Lower leg skin (tissue), 3 donors: ENCODE results near the gene GABRR3.

ENCODE experiments used
- CTCF ChIP-seq, 3 donors: fragments of 450-650 bp; IDR thresholded peaks; one replicate each; pipeline ENCODE4 v1.5.1; 2016; ENCODE audit warnings: antibody characterized with exemption in 3 of 3, mild to moderate bottlenecking in 3 of 3, moderate library complexity in 2 of 3
- POLR2A ChIP-seq, 2 donors: fragments of 450-650 bp; IDR thresholded peaks; one replicate each; pipeline ENCODE4 v1.6.1; 2016 to 2017; ENCODE audit warnings: antibody characterized with exemption in 2 of 2, mild to moderate bottlenecking in 1 of 2, moderate library complexity in 1 of 2

GRCh38 chr3:97960551-97960950 lies 74.6 kb downstream of the GABRR3 start:
- TF ChIP-seq CTCF (IDR thresholded peaks at IDR 0.05) (no peak), POLR2A (IDR thresholded peaks at IDR 0.05) (no peak)
